HUES6 (cell line): Measurements from ENCODE around the gene KIAA1328.

Experiments
- H3K27ac ChIP-seq: 2 replicates; pipeline ENCODE4 v1.7.0; 2013; ENCODE audit warnings: low read depth, mild to moderate bottlenecking, low read length, inconsistent platforms
- H3K27me3 ChIP-seq: 2 replicates; pipeline ENCODE4 v1.6.1; 2013; ENCODE audit warnings: low read length; ENCODE audit not compliant: control insufficient read depth, insufficient read depth
- H3K36me3 ChIP-seq: 2 replicates; pipeline ENCODE4 v1.6.1; 2013; ENCODE audit warnings: low read length; ENCODE audit not compliant: control insufficient read depth, insufficient read depth
- H3K4me1 ChIP-seq: 2 replicates; pipeline ENCODE4 v1.6.1; 2013; ENCODE audit warnings: low read length; ENCODE audit not compliant: control insufficient read depth, insufficient read depth
- H3K4me3 ChIP-seq: 2 replicates; pipeline ENCODE4 v1.5.1; 2013; ENCODE audit warnings: low read depth, low read length
- H3K9ac ChIP-seq: one replicate; pipeline ENCODE4 v1.6.1; 2013; ENCODE audit warnings: mild to moderate bottlenecking, low read length
- H3K9me3 ChIP-seq: 2 replicates; pipeline ENCODE4 v1.6.1; 2013; ENCODE audit warnings: low read depth, low read length; ENCODE audit not compliant: control insufficient read depth, insufficient read depth

The KIAA1328 gene

GRCh38 chr18:37210781-37211180 is 381.9 kb downstream of the KIAA1328 start:
- Histone ChIP-seq H3K9me3 (no peaks in the 10 kb centered on the region), H3K4me3 (no peak overlapping the region), H3K4me1 (no peaks in the 10 kb centered on the region), H3K36me3 (no peaks in the 10 kb centered on the region), H3K9ac (no peak overlapping the region), H3K27ac (no peak overlapping the region), H3K27me3 (peaks cover 5% of the 10 kb centered on the region)

- Histone ChIP-seq H3K4me3 (0 out of 2 replicates have a peak overlapping the region, but pooled peaks have one; percentile 16), H3K36me3 (no peaks in the 10 kb centered on the region), H3K9ac (no peak overlapping the region), H3K27me3 (peaks cover 44% of the 10 kb centered on the region), H3K27ac (no peak overlapping the region), H3K9me3 (peaks cover 4% of the 10 kb centered on the region; the same call in 1 of the 2 replicates), H3K4me1 (peaks cover 15% of the 10 kb centered on the region; the same call in 1 of the 2 replicates)
Measured at GRCh38 chr18:37218022-37218590, 389.2 kb downstream of the KIAA1328 start.

GRCh38 chr18:37219257-37219656 is 390.3 kb downstream of the KIAA1328 start:
- H3K36me3 ChIP-seq: no peaks in the 10 kb centered on the region
- peaks cover 44% of the 10 kb centered on the region for H3K27me3 ChIP-seq
- H3K9me3 ChIP-seq: peaks cover 4% of the 10 kb centered on the region; the same call in 1 of the 2 replicates
- H3K27ac ChIP-seq: no peak overlapping the region
- H3K4me3 ChIP-seq: no peak overlapping the region
- no peak overlapping the region for H3K9ac ChIP-seq
- peaks cover 15% of the 10 kb centered on the region; the same call in 1 of the 2 replicates for H3K4me1 ChIP-seq

- Histone ChIP-seq H3K36me3 (no peaks in the 10 kb centered on the region), H3K4me1 (peaks cover 15% of the 10 kb centered on the region), H3K4me3 (no peak overlapping the region), H3K9me3 (peaks cover 4% of the 10 kb centered on the region; the same call in 1 of the 2 replicates), H3K9ac (no peak overlapping the region), H3K27me3 (peaks cover 27% of the 10 kb centered on the region), H3K27ac (no peak overlapping the region)
Measured at GRCh38 chr18:37222354-37222998, 393.5 kb downstream of the KIAA1328 start.

DNA sequence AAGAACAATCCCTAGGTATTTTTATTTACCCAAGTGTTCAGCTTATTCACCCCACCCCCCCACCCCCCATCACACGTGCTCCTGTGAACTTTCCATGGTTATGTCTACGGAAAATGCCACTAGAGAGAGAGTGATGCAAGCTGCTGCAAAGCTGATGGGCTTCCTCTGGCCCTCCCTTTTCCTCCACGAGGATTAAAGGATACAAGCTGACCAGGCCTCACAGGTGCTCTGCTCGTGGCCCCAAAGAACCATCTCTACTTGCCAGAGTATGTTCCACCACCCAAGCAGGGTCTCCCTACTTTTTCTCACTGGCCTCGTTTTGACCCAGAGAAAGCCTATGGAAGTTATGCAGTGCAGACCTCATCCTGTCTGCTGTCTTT is 394.1 kb downstream of the KIAA1328 start:
- H3K27me3 ChIP-seq: peaks cover 22% of the 10 kb centered on the region
- no peak overlapping the region for H3K9ac ChIP-seq
- H3K4me1 ChIP-seq: peaks cover 13% of the 10 kb centered on the region
- H3K36me3 ChIP-seq: no peaks in the 10 kb centered on the region
- H3K4me3 ChIP-seq: no peak overlapping the region
- peaks cover 4% of the 10 kb centered on the region; the same call in 1 of the 2 replicates for H3K9me3 ChIP-seq
- no peak overlapping the region for H3K27ac ChIP-seq

DNA sequence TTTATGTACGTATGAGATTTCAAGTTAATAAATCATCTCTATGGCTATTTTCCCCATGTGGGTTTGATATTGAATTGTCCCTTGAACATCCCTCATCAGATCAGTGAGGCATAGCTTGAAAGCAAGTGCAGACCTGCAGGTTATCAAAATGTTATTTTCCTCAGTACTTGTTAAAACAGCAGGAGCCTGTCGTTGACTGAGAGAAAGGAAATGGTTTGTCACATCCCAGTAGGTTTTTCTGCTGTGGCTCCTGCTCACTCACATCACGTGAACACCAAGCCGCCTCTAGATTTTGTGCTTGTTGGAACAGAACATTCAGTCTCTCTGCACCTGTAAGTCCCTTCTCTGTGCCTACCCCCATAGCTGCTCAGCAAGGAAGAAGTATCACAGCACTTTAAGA is 396.4 kb downstream of the KIAA1328 start:
- Histone ChIP-seq H3K4me1 (no peaks in the 10 kb centered on the region; the same call in 1 of the 2 replicates), H3K36me3 (no peaks in the 10 kb centered on the region), H3K27me3 (peaks cover 10% of the 10 kb centered on the region), H3K9ac (no peak overlapping the region), H3K4me3 (no peak overlapping the region), H3K27ac (no peak overlapping the region), H3K9me3 (no peaks in the 10 kb centered on the region)

GRCh38 chr18:37230768-37231167 is 401.8 kb downstream of the KIAA1328 start:
- Histone ChIP-seq H3K27me3 (0 out of 2 replicates have a peak, but pooled peaks cover 2% of the 10 kb centered on the region), H3K4me1 (no peaks in the 10 kb centered on the region), H3K9ac (no peak overlapping the region), H3K36me3 (no peaks in the 10 kb centered on the region), H3K4me3 (no peak overlapping the region), H3K9me3 (no peaks in the 10 kb centered on the region), H3K27ac (no peak overlapping the region)

GRCh38 chr18:37231251-37231650 is 402.3 kb downstream of the KIAA1328 start:
- no peaks in the 10 kb centered on the region for H3K36me3 ChIP-seq

DNA sequence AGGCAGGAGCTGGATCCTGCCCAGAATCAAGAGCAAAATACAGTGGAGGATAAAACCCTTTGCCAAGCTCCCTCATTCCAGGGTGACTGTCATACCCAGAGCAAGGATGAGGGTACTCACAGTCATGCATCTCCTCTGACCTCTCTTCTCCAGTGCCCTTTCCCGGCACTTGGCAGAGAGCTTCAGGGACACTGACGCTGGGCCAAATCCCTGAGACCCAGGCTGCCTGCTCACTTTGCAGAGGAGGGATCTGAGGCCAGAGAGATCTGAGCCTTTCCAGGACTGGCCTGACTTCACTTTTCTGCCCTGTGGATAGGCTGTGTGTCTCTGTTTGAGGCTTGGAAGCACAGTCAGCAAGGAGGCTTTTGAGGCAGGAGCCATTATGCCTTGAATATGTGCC is 406.7 kb downstream of the KIAA1328 start:
- Histone ChIP-seq H3K27ac (no peak overlapping the region), H3K4me1 (no peaks in the 10 kb centered on the region), H3K27me3 (0 out of 2 replicates have a peak, but pooled peaks cover 5% of the 10 kb centered on the region), H3K4me3 (no peak overlapping the region), H3K9me3 (no peaks in the 10 kb centered on the region), H3K36me3 (no peaks in the 10 kb centered on the region), H3K9ac (no peak overlapping the region)

More at GRCh38 chr18:37231251-37231650, 402.3 kb downstream of the KIAA1328 start:
- no peaks in the 10 kb centered on the region for H3K9me3 ChIP-seq
- H3K27me3 ChIP-seq: 0 out of 2 replicates have a peak, but pooled peaks cover 2% of the 10 kb centered on the region
- no peak overlapping the region for H3K4me3 ChIP-seq
- H3K4me1 ChIP-seq: no peaks in the 10 kb centered on the region
- no peak overlapping the region for H3K9ac ChIP-seq
- H3K27ac ChIP-seq: no peak overlapping the region

GRCh38 chr18:37238282-37239108 is 409.6 kb downstream of the KIAA1328 start:
- Histone ChIP-seq H3K27me3 (peaks cover 29% of the 10 kb centered on the region), H3K9ac (no peak overlapping the region), H3K9me3 (no peaks in the 10 kb centered on the region), H3K4me1 (no peaks in the 10 kb centered on the region), H3K36me3 (no peaks in the 10 kb centered on the region), H3K4me3 (no peak overlapping the region), H3K27ac (no peak overlapping the region)

DNA sequence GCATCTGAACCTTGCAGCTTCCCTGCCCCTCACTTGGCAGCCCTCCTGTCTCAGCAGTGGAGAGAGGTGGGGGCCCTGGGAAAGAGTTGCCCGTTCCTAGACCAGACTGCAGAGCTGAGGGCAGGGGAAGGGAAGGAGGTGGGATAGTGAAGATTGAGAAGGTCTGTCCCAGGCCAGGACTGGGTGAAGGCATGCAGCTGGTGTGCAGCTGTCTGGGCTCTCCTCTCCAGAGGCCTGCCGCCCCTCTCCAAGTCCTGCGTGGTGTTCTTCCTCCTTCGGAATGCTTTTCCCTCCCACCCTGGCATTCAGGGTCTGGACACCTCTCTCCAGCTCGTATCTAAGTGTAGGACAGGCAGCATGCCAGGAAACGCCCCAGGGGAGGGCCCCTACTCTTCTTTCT is 413.2 kb downstream of the KIAA1328 start:
- Histone ChIP-seq H3K27ac (no peak overlapping the region), H3K4me1 (no peaks in the 10 kb centered on the region; the same call in 1 of the 2 replicates), H3K27me3 (peaks cover 50% of the 10 kb centered on the region), H3K4me3 (no peak overlapping the region), H3K9me3 (no peaks in the 10 kb centered on the region), H3K36me3 (no peaks in the 10 kb centered on the region), H3K9ac (no peak overlapping the region)
